ENCODE measurements around the gene INTS4. TPM values are rescaled to one million over a fixed set of nuclear protein-coding genes. Genes with fewer than 3 reads are reported as not detected.

Gene INTS4
- total and polyA plus RNA-seq, 11 donors: 9.5 to 23.9 (median 15.1) TPM

- intact Hi-C loops (cut with DNase I): no loop called here
- peaks cover 0 to 96% (median 78%) of the 10 kb centered on the region in 9 donors for H3K36me3 ChIP-seq
- peaks cover 0 to 9% (median 0%) of the 10 kb centered on the region in 12 donors for H3K4me1 ChIP-seq
- no peak for ATAC-seq
- no peak overlapping the region for H3K27ac ChIP-seq
- no peaks in the 10 kb centered on the region for H3K9me3 ChIP-seq
- no peak overlapping the region for H3K4me3 ChIP-seq
- TF ChIP-seq POLR2A (IDR thresholded peaks at IDR 0.05): no peak
- TF ChIP-seq, protein P1, sequence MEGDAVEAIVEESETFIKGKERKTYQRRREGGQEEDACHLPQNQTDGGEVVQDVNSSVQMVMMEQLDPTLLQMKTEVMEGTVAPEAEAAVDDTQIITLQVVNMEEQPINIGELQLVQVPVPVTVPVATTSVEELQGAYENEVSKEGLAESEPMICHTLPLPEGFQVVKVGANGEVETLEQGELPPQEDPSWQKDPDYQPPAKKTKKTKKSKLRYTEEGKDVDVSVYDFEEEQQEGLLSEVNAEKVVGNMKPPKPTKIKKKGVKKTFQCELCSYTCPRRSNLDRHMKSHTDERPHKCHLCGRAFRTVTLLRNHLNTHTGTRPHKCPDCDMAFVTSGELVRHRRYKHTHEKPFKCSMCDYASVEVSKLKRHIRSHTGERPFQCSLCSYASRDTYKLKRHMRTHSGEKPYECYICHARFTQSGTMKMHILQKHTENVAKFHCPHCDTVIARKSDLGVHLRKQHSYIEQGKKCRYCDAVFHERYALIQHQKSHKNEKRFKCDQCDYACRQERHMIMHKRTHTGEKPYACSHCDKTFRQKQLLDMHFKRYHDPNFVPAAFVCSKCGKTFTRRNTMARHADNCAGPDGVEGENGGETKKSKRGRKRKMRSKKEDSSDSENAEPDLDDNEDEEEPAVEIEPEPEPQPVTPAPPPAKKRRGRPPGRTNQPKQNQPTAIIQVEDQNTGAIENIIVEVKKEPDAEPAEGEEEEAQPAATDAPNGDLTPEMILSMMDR (IDR thresholded peaks at IDR 0.05): no peak
- 94 to 98% (median 96%) methylated on average over 3 of the region's 3 CpGs for WGBS, 4 donors
- no peaks in the 10 kb centered on the region for H3K27me3 ChIP-seq
- DNase-seq: no peak
Observed at GRCh38 chr11:77874206-77874605, 120.3 kb downstream of the INTS4 start.

GRCh38 chr11:77873345-77873744 lies 121.1 kb downstream of the INTS4 start:
- 84 to 91% (median 89%) methylated on average over 1 of the region's 1 CpG for WGBS, 4 donors
- TF ChIP-seq, protein P1 (IDR thresholded peaks at IDR 0.05): no peak
- no peak for TF ChIP-seq POLR2A (IDR thresholded peaks at IDR 0.05)
- H3K9me3 ChIP-seq: no peaks in the 10 kb centered on the region
- peaks cover 0 to 91% (median 74%) of the 10 kb centered on the region in 9 donors for H3K36me3 ChIP-seq
- no peak overlapping the region for H3K4me3 ChIP-seq
- ATAC-seq (no peak), DNase-seq (no peak)
- no peaks in the 10 kb centered on the region for H3K27me3 ChIP-seq
- no peak overlapping the region for H3K27ac ChIP-seq
- peaks cover 0 to under 1% (median 0%) of the 10 kb centered on the region in 12 donors for H3K4me1 ChIP-seq
- intact Hi-C loops (cut with DNase I): no loop called here

DNA sequence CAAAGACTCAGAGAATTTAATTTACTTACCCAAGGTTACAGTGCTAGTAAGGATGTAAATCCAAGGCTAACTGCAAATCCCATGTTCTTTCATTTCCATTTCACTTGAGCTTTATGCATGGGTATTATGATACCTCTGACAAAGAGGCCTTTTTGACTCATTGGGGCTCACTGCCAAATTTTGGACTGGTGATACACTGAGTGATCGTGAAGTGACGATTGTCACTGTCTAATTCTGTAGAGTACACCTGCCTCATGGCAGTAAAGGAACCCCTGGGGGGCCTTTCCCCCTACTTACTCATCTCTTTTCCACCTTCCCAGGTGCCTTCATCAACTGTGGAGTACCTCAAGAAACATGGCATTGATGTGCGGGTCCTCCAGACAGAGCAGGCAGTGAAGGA lies 122.6 kb downstream of the INTS4 start:
- no peak for TF ChIP-seq POLR2A (IDR thresholded peaks at IDR 0.05)
- TF ChIP-seq, protein P1 (IDR thresholded peaks at IDR 0.05): no peak
- 86 to 93% (median 88%) methylated on average over 3 of the region's 3 CpGs for WGBS, 4 donors
- no peak for DNase-seq
- intact Hi-C loops (cut with DNase I): no loop called here
- no peaks in the 10 kb centered on the region for H3K4me1 ChIP-seq
- no peak overlapping the region for H3K27ac ChIP-seq
- no peak overlapping the region for H3K4me3 ChIP-seq
- peaks cover 0 to 87% (median 60%) of the 10 kb centered on the region in 9 donors for H3K36me3 ChIP-seq
- no peaks in the 10 kb centered on the region for H3K9me3 ChIP-seq
- H3K27me3 ChIP-seq: no peaks in the 10 kb centered on the region
- no peak for ATAC-seq

- Histone ChIP-seq H3K27me3 (no peaks in the 10 kb centered on the region), H3K27ac (no peak overlapping the region), H3K36me3 (peaks cover 0 to 60% (median 33%) of the 10 kb centered on the region in 9 donors), H3K9me3 (no peaks in the 10 kb centered on the region), H3K4me1 (peaks cover 0 to 17% (median 6%) of the 10 kb centered on the region in 12 donors), H3K4me3 (no peak overlapping the region)
- ATAC-seq (no peak), DNase-seq (no peak)
- WGBS, 4 donors: 95 to 100% (median 98%) methylated on average over 4 of the region's 4 CpGs
- TF ChIP-seq POLR2A (IDR thresholded peaks at IDR 0.05): no peak
- TF ChIP-seq, protein P1 (IDR thresholded peaks at IDR 0.05): no peak
- intact Hi-C loops (cut with DNase I): no loop called here
Observed at GRCh38 chr11:77868744-77869143, 125.7 kb downstream of the INTS4 start.

All from heart left ventricle (tissue), 16 donors.